Renal cortical epithelial cell (primary cell): ENCODE results near the gene CREG2. TPM values are rescaled to one million over a fixed set of nuclear protein-coding genes. Genes with fewer than 3 reads are reported as not detected.
A peak's percentile ranks its signal among the peaks of the same experiment; 100 is the strongest.

Source experiments
- DNase-seq: peaks from one replicate; pipeline ENCODE4 v3.0.0-alpha.2; 2011; ENCODE audit warnings: low read depth
- total RNA-seq: library from RNA; depleted of rRNA; stranded (reverse); fragments of >200 nt; gene quantifications from 2 replicates; pipeline ENCODE4 v1.2.3, GENCODE V29; 2014

CREG2 gene
- total RNA-seq, 1 donor from 2014 or later, result 0.70 TPM

DNA sequence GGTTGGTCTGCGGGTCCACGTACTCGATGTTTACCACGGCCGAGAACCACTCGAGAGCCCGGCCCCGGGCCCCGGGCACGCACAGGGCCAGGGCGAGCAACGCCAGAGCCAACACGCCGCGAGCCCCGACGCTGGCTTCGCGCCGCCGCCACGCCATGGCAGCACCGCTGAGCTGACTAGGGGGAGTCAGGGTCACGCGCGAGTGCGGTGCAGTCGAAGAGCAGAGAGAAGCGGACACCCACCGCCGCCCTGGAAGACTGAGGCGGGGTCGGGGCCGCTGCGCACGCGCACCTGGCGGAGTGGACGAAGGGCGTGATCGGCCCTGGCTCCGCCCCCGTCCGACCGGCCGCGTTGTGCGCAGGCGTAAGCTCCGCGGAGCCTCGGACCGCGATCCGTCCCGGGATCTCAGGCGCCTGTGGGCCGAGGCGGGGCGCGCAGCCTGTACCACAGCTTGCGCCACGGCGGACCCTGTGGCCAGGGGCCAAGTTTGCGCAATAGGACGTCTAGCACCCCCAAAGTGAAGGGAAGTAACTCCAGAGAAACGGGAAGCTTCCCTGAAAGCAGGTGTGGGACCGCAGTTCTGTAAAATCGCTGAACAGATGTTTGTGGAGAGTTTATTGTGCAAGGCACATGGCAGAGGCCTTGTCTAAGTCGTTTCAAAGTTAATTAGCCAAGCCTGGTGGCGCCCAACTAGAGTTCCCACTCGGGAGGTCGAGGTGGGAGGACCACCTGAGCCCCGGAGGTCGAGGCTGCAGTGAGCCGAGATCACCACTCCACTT, 78.7 kb downstream of the CREG2 start, which contains the start of gene RNF149:
TSS of gene RNF149 (minus strand) at position 270 of the 779 bp plus-strand sequence. CDS start at position 157, 113 bp downstream.
- peak; percentile 68 for DNase-seq

DNA sequence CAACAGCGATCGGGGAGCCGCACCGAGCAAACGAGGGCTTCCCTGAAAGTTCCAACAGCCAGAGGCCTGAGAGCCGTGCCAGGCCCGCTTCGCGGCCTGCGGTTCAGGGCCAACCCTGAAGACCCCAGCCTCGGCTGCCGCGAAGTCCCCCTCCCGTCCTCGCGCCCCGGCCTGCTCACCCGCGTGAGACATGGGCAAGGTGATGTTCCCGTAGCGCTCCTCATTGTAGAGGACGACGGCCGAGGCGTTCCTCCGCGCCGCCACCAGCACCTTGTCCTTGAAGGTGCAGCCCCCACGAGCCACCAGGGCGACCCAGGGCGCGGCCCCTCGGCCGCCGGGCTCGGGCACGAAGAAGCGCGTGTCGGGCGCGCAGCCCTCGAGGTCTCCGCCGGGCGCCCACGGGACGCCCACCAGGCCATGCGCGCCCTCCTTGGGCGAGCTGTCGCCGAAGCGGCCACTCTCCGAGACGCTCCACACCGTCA, 79.3 kb downstream of the CREG2 start:
- DNase-seq, result no peak

DNA sequence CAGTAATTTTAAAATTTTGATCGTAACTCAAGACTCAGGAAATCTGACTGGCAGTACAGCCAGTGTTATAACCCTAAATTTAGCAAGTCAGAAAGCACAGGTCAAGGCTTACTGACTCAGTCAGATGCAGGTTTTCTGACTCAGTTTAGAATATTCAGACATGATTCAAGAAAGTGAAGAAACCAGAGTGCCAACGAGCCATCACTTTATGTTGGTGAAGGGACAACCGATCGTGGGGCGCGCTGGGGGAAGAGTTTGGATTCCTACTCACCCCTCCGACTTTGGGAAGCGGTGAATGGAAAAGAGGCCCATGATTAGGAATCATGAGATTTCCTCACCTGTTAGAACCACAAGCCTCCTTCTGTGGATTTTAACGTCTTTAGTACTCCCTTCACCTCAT, 79.8 kb downstream of the CREG2 start:
- no peak for DNase-seq

DNA sequence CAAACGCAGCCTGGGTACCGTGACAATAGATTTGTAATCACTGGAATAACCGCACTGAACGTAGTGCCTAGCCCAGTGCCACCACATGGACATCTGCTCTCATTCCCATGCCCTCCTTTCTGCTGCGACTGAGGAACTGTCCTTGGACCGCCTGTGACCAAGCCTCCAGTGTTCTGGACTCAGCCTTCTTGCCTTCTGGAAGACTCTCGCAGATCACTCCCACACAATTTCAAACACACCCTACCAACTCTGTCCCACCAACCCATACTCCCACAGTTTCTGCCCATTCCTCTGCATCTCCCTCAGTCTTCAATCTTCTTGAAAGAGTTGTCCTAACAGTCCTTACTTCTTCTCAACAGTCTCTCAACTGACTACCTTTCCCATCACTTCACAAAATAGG, 80.9 kb downstream of the CREG2 start:
- DNase-seq, result no peak

DNA sequence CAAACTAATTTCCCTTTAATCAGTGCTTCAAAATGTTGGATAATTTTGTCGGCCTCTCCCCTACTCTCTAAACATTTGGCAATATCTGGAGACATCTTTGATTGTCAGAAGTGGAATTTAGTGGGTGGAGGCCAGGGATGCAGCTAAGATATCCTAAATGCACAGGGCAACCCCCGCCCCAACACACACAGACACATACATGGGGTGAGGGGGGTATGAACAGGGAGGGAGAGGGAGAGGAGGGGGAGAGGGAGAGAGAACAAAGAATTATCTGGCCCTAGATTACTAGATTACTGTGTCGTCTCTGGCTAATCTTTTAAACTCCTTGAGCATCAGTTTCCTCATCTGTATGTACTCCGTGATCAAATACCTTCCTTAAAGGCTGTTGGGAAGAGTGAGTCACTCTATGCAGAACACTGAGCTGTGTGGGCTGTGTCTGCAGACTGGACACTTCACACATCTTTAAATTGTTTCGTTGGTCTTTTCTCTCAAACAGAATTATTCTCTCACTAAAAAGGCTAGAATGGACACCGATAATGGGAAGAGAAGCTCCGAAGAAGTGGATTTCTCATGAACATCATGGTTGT, 81.7 kb downstream of the CREG2 start:
- DNase-seq, result peak; percentile 71

DNA sequence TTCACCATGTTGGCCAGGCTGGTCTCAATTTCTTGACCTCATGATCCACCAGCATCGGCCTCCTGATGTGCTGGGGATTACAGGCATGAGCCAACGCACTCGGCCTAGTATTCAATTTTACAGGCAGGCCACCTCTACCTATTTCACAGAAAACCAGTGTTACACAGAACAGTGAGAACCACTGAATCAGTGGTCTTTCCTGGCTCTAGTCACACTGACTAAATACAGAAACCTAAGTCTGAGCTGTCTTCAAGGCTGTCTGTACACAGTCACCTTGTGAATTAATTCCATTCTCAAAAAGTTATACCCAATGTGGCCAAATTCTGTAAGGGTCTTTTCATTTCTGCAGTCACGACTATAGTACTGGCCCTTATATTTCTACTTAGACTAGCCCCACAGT, 82.3 kb downstream of the CREG2 start:
- no peak for DNase-seq

DNA sequence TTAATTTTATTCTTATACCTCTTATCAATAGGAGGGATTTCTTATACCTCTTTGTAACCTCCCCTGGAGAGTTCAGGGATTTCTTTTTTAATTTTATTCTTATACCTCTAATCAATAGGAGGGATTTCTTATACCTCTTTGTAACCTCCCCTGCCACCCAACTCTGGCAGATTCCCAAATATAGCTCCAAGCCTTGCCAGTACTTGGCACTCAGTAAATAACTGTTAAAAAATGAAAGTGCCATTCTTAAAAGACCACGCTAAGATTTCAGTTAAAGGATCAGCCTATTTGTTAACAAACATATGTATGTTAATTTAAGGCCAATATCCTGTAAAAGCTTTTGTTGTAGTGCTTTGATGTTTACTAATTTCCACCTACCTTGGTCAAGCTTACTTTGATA, 83.6 kb downstream of the CREG2 start:
- DNase-seq, result no peak

DNA sequence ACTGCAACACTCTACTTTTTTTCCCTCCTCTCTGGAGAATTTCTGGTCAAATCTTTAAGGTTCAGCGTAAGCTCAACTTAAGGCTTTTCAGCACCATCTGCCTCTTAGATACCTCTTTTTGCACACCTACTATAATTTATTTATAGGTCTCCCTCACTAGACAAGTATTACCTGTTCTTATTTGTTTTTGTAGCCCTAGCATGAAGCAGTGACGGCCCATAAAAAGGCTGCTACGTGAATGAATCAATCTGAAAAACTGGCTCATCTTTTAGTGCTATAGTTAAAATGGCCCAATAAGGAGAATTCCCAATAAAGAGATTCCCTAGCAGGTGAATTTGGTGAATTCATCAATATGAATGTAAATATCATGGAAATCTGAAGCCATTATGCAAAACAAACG, 85.3 kb downstream of the CREG2 start:
- no peak for DNase-seq

DNA sequence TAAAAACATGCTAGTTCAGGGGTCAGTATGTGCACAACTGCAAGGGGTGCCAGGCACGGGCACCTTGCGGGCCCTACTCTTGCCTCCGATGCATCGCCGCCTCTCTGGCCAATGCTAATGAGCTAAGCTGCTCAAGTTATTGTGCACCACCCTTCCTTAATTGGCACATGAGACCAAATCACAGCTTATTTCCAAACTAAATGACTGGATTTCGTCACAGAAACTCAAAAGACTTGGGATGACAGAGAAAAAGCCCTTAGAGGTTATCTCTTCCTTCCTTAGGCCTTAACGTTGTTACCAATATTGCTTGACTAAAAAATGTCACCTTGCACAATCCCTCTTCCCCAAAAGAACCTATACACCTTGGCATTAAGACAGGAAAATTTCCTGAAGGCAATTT, 86.5 kb downstream of the CREG2 start:
- no peak for DNase-seq

DNA sequence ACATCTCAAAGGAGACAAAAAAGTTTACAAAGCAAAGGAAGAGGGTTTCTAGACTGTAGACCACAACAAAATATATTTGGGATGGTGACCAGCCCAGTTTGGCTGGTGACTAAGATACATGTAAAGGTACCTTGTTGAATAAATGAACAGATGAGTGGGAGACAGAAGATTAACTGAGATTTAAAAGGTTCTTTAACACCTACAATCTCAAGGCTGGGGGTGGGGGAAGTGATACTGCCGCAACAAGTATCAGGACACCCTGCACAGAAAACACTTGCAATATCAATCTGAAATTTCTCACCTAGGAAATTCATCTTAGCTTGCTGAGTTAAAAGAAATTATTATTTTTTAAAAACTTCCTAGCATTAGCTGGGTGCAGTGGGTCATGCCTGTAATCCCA, 87.1 kb downstream of the CREG2 start:
- no peak for DNase-seq

DNA sequence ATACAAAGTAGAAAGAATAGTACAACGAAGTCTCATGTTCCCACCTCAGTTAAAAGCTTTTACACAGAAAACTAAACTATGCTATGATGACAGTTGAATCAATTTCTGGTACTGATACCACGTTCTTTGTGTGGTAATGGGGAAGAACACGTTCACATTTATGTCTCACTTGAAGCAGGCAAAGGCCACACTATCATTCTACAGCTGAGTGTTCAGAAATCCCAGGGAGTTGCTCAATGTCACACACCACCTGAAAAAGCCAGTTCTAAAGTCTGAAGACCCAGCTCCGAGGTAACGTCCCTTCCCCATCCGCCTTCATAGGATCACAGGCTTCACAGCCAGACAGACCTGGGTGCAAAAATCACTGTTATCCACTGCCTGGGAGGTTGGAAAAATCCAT, 87.7 kb downstream of the CREG2 start:
- no peak for DNase-seq

DNA sequence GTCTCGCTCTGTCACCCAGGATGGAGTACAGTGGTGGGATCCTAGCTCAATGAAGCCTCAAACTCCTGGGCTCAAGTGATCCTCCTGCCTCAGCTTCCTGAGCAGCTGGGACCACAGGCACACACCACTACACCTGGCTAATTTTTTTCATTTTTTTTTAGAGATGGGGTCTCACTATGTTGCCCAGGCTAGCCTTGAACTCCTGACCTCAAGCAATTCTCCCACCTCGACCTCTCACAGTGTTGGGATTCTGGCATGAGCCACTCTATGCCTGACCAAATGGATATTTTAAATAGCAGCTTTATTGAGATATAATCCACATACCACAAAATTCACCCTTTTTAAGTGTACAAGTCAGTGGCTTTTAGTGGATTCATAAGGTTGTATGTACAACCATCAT, 89.9 kb downstream of the CREG2 start:
- no peak for DNase-seq

DNA sequence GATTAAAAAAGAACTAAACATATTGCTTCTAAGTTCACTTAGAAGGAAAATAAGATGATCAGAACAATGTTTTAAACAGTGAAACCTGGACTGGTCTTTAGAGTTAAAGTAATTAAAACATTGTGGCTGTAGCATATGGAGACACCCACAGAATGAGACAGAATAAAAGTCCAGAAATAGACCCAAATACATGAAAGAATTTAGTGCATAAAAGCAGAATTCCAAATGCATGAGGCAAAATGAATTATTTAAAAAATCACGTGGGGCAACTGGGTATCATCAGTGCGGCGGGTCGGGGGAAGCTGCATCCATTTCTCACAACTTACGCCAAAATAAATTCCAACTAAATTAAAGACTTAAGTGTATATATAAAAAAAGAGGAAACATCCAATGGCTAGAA, 90.9 kb downstream of the CREG2 start:
- no peak for DNase-seq

DNA sequence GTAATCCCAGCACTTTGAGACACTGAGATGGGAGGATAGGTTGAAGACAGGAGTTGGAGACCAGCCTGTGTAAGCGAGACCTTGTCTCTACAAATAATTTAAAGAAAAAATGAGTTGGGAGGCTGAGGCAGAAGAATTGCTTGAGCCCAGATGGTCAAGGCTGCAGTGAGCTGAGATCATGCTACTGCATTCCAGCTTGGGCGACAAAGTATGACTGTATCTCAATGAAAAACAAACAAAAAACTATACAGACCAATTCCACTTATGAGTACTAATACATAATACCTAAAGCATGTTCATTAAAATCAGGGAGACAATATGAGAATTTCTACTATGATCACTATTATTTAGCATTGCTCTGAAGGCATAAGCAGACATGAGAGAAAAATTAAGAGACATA, 91.4 kb downstream of the CREG2 start:
- DNase-seq, result no peak

Other genes starting within 250 kb of the CREG2 start
- gene TBC1D8, start 236.1 kb downstream of the CREG2 start, total RNA-seq, result 12.3 and 22.8 TPM in 2 replicates
- gene CNOT11, start 134.6 kb downstream of the CREG2 start, total RNA-seq, result 37.0 and 39.4 TPM in 2 replicates
- 81.3 and 82.4 TPM in 2 replicates for gene RNF149, start 78.8 kb downstream of the CREG2 start, total RNA-seq
- gene RFX8, start 87.6 kb upstream of the CREG2 start, total RNA-seq, result not detected in 2 replicates